CD4-positive, alpha-beta T cell (primary cell): ENCODE data around the gene RIPK3. TPM values are rescaled to one million over a fixed set of nuclear protein-coding genes. Genes with fewer than 3 reads are reported as not detected.

Source experiments
- ATAC-seq: fragments of 200-7000 bp; cut with Tn5 transposase; one replicate; pipeline ENCODE4 v1.10.0; 2022; ENCODE audit warnings: mild to moderate bottlenecking; ENCODE audit not compliant: poor library complexity
- CTCF ChIA-PET: fragments of 350-600 bp; sonication (Branson Sonifier 250); formaldehyde crosslinking; loops from one replicate; lab custom pipeline; 2021; ENCODE audit warnings: antibody characterized with exemption, inconsistent platforms; lab: Charles Lee
- POLR2A ChIA-PET: fragments of 350-600 bp; sonication (Branson Sonifier 250); formaldehyde crosslinking; loops from one replicate; lab custom pipeline; 2021; ENCODE audit warnings: antibody characterized with exemption, inconsistent platforms; lab: Charles Lee
- DNase-seq, 14 experiments: peaks; one replicate each; pipeline ENCODE4 v3.0.0-alpha.2; 2013 to 2020; ENCODE audit warnings: mixed read lengths in 2 of 14
- H3K27ac ChIP-seq, 2 donors: one replicate each; pipeline versions ENCODE4 v1.5.1 to v1.7.0; 2013; ENCODE audit warnings: low read length in 2 of 2, low read depth in 1 of 2, mild to moderate bottlenecking in 1 of 2
- H3K27me3 ChIP-seq, 2 experiments: 1 replicate in 1 of 2; 2 replicates in 1 of 2; pipeline versions ENCODE4 v1.6.1 to v1.7.0; 2013; ENCODE audit warnings: low read length in 2 of 2, control low read depth in 1 of 2, mild to moderate bottlenecking in 1 of 2, moderate library complexity in 1 of 2; ENCODE audit not compliant: insufficient read depth in 2 of 2, control insufficient read depth in 1 of 2
- H3K36me3 ChIP-seq: one replicate; pipeline ENCODE4 v1.6.1; 2013; ENCODE audit warnings: low read length, control low read depth; ENCODE audit not compliant: insufficient read depth
- H3K4me1 ChIP-seq: one replicate; pipeline ENCODE4 v1.6.1; 2013; ENCODE audit warnings: low read length, control low read depth; ENCODE audit not compliant: insufficient read depth
- H3K4me3 ChIP-seq: one replicate; pipeline ENCODE4 v1.5.1; 2013; ENCODE audit warnings: mild to moderate bottlenecking, low read length, moderate library complexity
- H3K9me3 ChIP-seq, 2 experiments: 1 replicate in 1 of 2; 2 replicates in 1 of 2; pipeline versions ENCODE4 v1.6.1 to v1.7.0; 2013; ENCODE audit warnings: low read length in 2 of 2, mild to moderate bottlenecking in 2 of 2, control low read depth in 1 of 2, moderate library complexity in 1 of 2; ENCODE audit not compliant: control insufficient read depth in 1 of 2, insufficient read depth in 1 of 2
- H3K27ac Mint-ChIP-seq: one replicate; pipeline ENCODE4 v1.8.0; 2020; ENCODE audit warnings: mixed read lengths
- H3K27me3 Mint-ChIP-seq: one replicate; pipeline ENCODE4 v1.8.0; 2021; ENCODE audit warnings: mixed read lengths
- H3K36me3 Mint-ChIP-seq: one replicate; pipeline ENCODE4 v1.8.0; 2021; ENCODE audit warnings: low read depth, mixed read lengths
- H3K4me1 Mint-ChIP-seq: one replicate; pipeline ENCODE4 v1.8.0; 2021; ENCODE audit warnings: low read depth, mixed read lengths
- H3K4me3 Mint-ChIP-seq: one replicate; pipeline ENCODE4 v1.8.0; 2020; ENCODE audit warnings: mild to moderate bottlenecking, mixed read lengths
- H3K9me3 Mint-ChIP-seq: one replicate; pipeline ENCODE4 v1.8.0; 2020; ENCODE audit warnings: mixed read lengths
- intact Hi-C, 2 experiments: fragments of 100-400 bp; cut with DNase I in 1 of 2; cut with micrococcal nuclease in 1 of 2; formaldehyde crosslinking; loops; one replicate each; pipeline versions ENCODE4 v1.15.1 to v1.9.0; 2023 to 2025; cut with DNase I, micrococcal nuclease
- total RNA-seq, 174 experiments: library from RNA in 2 of 174; stranded (reverse) in 2 of 174; gene quantifications; one replicate each; pipeline ENCODE4 v1.2.3 and lab custom pipeline; 2021 to 2026
- TF ChIP-seq, protein P1 (sequence below): fragments of 200-600 bp; IDR thresholded peaks from one replicate; pipeline ENCODE4 v1.8.0; 2022; ENCODE audit warnings: antibody characterized with exemption, mild to moderate bottlenecking

The RIPK3 gene
- total RNA-seq, 2 experiments from 2014 or later: 18.1 to 18.9 TPM

DNA sequence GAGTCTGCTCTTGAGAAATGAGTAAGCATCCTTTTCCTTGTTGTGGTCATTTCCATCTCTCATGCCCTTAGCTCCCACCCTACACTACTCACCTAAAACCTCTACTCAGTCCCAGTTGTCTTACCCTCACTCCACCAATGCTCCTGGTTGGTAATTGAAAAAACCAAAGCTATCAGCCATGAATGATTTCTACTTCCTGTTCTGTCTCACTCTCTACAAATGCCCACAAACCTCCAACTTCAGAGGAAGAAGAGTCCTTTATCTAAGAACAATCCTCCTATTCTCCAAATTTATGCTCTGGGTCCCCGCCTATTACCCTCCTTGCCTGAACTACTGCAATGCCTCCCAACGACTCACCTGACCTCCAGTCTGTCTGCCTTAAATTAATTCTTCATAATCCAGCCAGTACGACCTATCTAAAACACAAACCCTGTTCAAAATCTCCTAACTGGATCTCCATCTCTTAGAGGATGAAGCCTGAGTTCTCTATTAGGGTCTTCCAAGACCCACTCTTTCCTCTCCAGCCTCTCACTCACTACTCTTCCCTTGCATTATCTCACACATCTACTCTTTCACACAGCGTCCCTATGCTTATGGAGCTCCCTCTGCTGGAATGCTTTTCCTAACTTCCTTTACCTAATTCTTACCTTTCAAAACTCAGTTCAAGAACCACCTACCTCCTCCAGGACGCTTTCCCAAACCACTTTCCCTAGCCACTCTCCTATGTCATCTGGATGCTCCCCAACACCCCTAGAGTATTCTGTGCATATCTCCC is 42.4 kb downstream of the RIPK3 start:
- TF ChIP-seq, protein P1, sequence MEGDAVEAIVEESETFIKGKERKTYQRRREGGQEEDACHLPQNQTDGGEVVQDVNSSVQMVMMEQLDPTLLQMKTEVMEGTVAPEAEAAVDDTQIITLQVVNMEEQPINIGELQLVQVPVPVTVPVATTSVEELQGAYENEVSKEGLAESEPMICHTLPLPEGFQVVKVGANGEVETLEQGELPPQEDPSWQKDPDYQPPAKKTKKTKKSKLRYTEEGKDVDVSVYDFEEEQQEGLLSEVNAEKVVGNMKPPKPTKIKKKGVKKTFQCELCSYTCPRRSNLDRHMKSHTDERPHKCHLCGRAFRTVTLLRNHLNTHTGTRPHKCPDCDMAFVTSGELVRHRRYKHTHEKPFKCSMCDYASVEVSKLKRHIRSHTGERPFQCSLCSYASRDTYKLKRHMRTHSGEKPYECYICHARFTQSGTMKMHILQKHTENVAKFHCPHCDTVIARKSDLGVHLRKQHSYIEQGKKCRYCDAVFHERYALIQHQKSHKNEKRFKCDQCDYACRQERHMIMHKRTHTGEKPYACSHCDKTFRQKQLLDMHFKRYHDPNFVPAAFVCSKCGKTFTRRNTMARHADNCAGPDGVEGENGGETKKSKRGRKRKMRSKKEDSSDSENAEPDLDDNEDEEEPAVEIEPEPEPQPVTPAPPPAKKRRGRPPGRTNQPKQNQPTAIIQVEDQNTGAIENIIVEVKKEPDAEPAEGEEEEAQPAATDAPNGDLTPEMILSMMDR: peak; percentile 31
- Histone ChIP-seq H3K4me1 (peaks cover 52% of the 10 kb centered on the region), H3K9me3 (no peaks in the 10 kb centered on the region), H3K4me3 (no peak overlapping the region), H3K27ac (peak overlapping the region in 1 of 2 donors; percentile 0), H3K27me3 (no peaks in the 10 kb centered on the region), H3K36me3 (peaks cover 44% of the 10 kb centered on the region)
- no peaks in the 10 kb centered on the region for H3K9me3 Mint-ChIP-seq
- peak overlapping the region; percentile 67 for H3K27ac Mint-ChIP-seq
- intact Hi-C loops: loop anchor here (1.0 to 10.0 kb wide), 9 partner anchors 18 to 323 kb away; partner anchors contain the start of genes DCAF11 (in 1 of the 2), MDP1 (in 1 of the 2), NRL (in 1 of the 2) and RABGGTA (in 1 of the 2)
- no peaks in the 10 kb centered on the region for H3K27me3 Mint-ChIP-seq
- POLR2A ChIA-PET: interaction anchor here (0.7 to 5.7 kb wide), 9 partner anchors 13 to 183 kb away, joined by 3 to 66 read pairs (median 15); partner anchors contain the start of genes CBLN3, CHMP4A, DCAF11 and KHNYN
- H3K4me3 Mint-ChIP-seq: peak overlapping the region; percentile 74
- CTCF ChIA-PET: interaction anchor here (0.8 to 6.8 kb wide), 15 partner anchors 12 to 207 kb away, joined by 3 to 90 read pairs (median 8); partner anchors contain the start of genes CBLN3, CHMP4A, CIDEB and KHNYN
- peaks cover 59% of the 10 kb centered on the region for H3K4me1 Mint-ChIP-seq
- H3K36me3 Mint-ChIP-seq: peaks cover 80% of the 10 kb centered on the region
- DNase-seq (peak in 3 of 14 experiments; percentile 20 to 53 (median 50)), ATAC-seq (peak; percentile 7)

DNA sequence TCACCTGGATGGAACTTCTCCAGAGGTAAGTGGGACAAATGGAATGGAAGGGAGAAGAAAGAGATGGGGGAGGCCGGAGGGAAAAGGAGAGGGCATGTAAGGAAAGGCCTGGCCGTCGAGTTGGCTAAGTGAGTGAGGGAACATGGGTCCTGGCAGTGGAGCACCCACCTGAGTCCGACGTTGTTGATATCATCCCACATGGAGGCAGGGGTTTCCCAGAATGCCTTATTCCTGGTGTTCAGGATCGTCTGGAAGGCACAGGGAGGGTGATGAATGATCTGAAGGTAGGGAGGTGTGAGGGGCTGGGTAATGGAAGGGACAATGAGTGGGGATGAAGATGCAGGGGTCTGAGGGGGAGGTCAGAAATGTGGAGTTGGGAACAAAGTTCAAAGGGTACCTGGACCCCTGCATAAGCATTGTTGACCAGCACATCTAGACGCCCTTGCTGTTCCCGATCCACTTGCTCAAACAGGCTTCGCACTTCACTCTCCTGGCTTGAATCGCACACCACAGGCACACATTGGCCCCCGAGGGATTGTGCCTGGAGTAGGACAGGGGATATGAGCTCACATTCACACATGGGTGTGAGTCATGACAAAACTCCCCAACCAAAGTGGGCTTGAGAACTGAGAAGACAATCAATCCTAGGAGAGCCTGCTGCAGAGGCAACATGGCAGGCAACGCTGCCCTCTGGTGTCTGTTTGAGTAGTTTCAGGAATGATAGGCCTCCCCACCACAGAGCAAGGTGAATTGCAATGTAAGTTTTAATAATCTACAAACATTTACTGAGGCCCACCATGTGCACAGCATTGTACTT is 43.2 kb downstream of the RIPK3 start:
- Histone ChIP-seq H3K4me3 (no peak overlapping the region), H3K27me3 (no peaks in the 10 kb centered on the region), H3K27ac (peak overlapping the region in 1 of 2 donors; percentile 51), H3K4me1 (peaks cover 47% of the 10 kb centered on the region), H3K36me3 (peaks cover 44% of the 10 kb centered on the region), H3K9me3 (no peaks in the 10 kb centered on the region)
- peak overlapping the region; percentile 67 for H3K27ac Mint-ChIP-seq
- ChIA-PET POLR2A (interaction anchor here (0.6 to 5.7 kb wide), 9 partner anchors 14 to 188 kb away, joined by 3 to 66 read pairs (median 15); partner anchors contain the start of genes CBLN3, CHMP4A, DCAF11 and KHNYN), CTCF (interaction anchor here (0.5 to 6.8 kb wide), 21 partner anchors 13 to 1715 kb away, joined by 3 to 90 read pairs (median 6); partner anchors contain the start of genes CBLN3, CHMP4A, CIDEB and KHNYN)
- intact Hi-C loops: loop anchor here (1.0 to 10.0 kb wide), 9 partner anchors 17 to 322 kb away; partner anchors contain the start of genes MDP1 (in 2 of the 2), DCAF11 (in 1 of the 2), NRL (in 1 of the 2) and RABGGTA (in 1 of the 2)
- ATAC-seq: peak; percentile 73
- DNase-seq: peak; percentile 54 to 91 (median 64)
- H3K4me3 Mint-ChIP-seq: peak overlapping the region; percentile 74
- peaks cover 51% of the 10 kb centered on the region for H3K4me1 Mint-ChIP-seq
- H3K27me3 Mint-ChIP-seq: no peaks in the 10 kb centered on the region
- no peaks in the 10 kb centered on the region for H3K9me3 Mint-ChIP-seq
- TF ChIP-seq, protein P1: peak; percentile 64
- H3K36me3 Mint-ChIP-seq: peaks cover 77% of the 10 kb centered on the region

DNA sequence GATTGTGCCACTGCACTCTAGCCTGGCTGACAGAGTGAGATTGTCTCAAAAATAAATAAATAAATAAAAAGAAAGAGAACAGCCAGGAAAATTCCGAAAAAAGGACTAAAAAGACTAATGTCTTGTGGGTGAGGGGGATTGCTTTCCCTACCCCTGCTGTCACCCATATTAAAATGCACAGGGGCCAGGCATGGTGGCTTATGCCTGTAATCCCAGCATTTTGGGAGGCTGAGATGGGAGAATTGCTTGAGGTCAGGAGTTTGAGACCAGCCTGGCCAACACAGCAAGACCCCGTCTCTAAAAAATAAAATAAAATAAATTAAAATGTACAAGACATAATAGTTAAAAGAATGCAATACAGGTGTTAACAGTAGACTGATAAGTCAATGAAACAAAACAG is 46.3 kb downstream of the RIPK3 start:
- no peak for DNase-seq
- Mint-ChIP-seq H3K27me3 (no peaks in the 10 kb centered on the region), H3K9me3 (no peaks in the 10 kb centered on the region), H3K36me3 (peaks cover 75% of the 10 kb centered on the region), H3K4me1 (peaks cover 23% of the 10 kb centered on the region), H3K27ac (no peak overlapping the region), H3K4me3 (no peak overlapping the region)
- Histone ChIP-seq H3K27me3 (no peaks in the 10 kb centered on the region), H3K4me3 (no peak overlapping the region), H3K9me3 (no peaks in the 10 kb centered on the region), H3K27ac (no peak overlapping the region), H3K36me3 (peaks cover 59% of the 10 kb centered on the region), H3K4me1 (peaks cover 27% of the 10 kb centered on the region)
- ChIA-PET CTCF (no interaction called here), POLR2A (no interaction called here)
- no peak for ATAC-seq
- TF ChIP-seq, protein P1: no peak
- intact Hi-C loops: loop anchor here in 1 of 2 experiments (10.0 kb wide), 1 partner anchor 319 kb away; no protein-coding TSS in a partner anchor
